Fibroblast of upper back skin (primary cell): ENCODE results near the gene ERAP2.
"Not testable (repeated sequence)": the region's sequence is repeated elsewhere in the genome, so short reads cannot be mapped to it uniquely, and the experiment has no call there.

Experiments used
- DNase-seq: peaks from one replicate; pipeline ENCODE4 v3.0.0-alpha.2; 2013

ERAP2 gene

GRCh38 chr5:96864922-96865530 lies 11.3 kb upstream of the ERAP2 start:
- DNase-seq = no peak

GRCh38 chr5:96868603-96869371 lies 7.5 kb upstream of the ERAP2 start:
- peak; percentile 67 for DNase-seq

- DNase-seq = no peak
Measured at GRCh38 chr5:96869372-96869641, 7.0 kb upstream of the ERAP2 start.

- DNase-seq = no peak
Measured at GRCh38 chr5:96870094-96871026, 5.9 kb upstream of the ERAP2 start.

GRCh38 chr5:96871027-96871399 lies 5.3 kb upstream of the ERAP2 start:
- no peak for DNase-seq

GRCh38 chr5:96871686-96872085 lies 4.6 kb upstream of the ERAP2 start:
- no peak for DNase-seq

GRCh38 chr5:96873449-96873848 lies 2.9 kb upstream of the ERAP2 start:
- DNase-seq = no peak

- no peak for DNase-seq
Measured at GRCh38 chr5:96874631-96875030, 1.7 kb upstream of the ERAP2 start.

GRCh38 chr5:96875791-96876291 lies 459 bp upstream of the ERAP2 start:
- no peak for DNase-seq

GRCh38 chr5:96876977-96877469 lies 723 bp downstream of the ERAP2 start:
- not testable (repeated sequence) for DNase-seq

- no peak for DNase-seq
Measured at GRCh38 chr5:96879665-96880064, 3.4 kb downstream of the ERAP2 start.

GRCh38 chr5:96880444-96881164 lies 4.3 kb downstream of the ERAP2 start:
- peak; percentile 36 for DNase-seq

GRCh38 chr5:96881511-96882115 lies 5.3 kb downstream of the ERAP2 start:
- DNase-seq = peak; percentile 43

- no peak for DNase-seq
Measured at GRCh38 chr5:96883871-96884270, 7.6 kb downstream of the ERAP2 start.

GRCh38 chr5:96884995-96885394 lies 8.7 kb downstream of the ERAP2 start:
- DNase-seq = no peak

GRCh38 chr5:96885518-96886338 lies 9.4 kb downstream of the ERAP2 start:
- DNase-seq = no peak

- DNase-seq = peak; percentile 87
Measured at GRCh38 chr5:96893342-96893741, 17.0 kb downstream of the ERAP2 start.

- DNase-seq = no peak
Measured at GRCh38 chr5:96896276-96896675, 20.0 kb downstream of the ERAP2 start.

- no peak for DNase-seq
Measured at GRCh38 chr5:96896806-96897205, 20.5 kb downstream of the ERAP2 start.

GRCh38 chr5:96901384-96901783 lies 25.1 kb downstream of the ERAP2 start:
- DNase-seq = no peak

GRCh38 chr5:96901841-96902240 lies 25.5 kb downstream of the ERAP2 start:
- no peak for DNase-seq
